Stomach (tissue), 4 donors: ENCODE data around the gene ACSM4.

Source experiments
- CTCF ChIP-seq, 7 experiments: fragments of 450-650 bp in 4 of 7; fragments of 200-600 bp in 3 of 7; sonication (generic) in 3 of 7; IDR thresholded peaks; one replicate each; pipeline ENCODE4 v1.5.1; 2016 to 2019; ENCODE audit warnings: antibody characterized with exemption in 7 of 7, control low read depth in 2 of 7, mild to moderate bottlenecking in 1 of 7
- EP300 ChIP-seq: sonication (generic); formaldehyde crosslinking; IDR thresholded peaks from one replicate; pipeline ENCODE4 v1.6.1; 2017; ENCODE audit warnings: antibody characterized with exemption
- POLR2A ChIP-seq, 4 donors: fragments of 450-650 bp; IDR thresholded peaks; one replicate each; pipeline ENCODE4 v1.6.1; 2016; ENCODE audit warnings: antibody characterized with exemption in 4 of 4, control low read depth in 2 of 4, mild to moderate bottlenecking in 1 of 4, moderate library complexity in 1 of 4
- POLR2AphosphoS5 ChIP-seq, 3 donors: sonication (generic); formaldehyde crosslinking; IDR thresholded peaks; one replicate each; pipeline ENCODE4 v1.6.1; 2016; ENCODE audit warnings: antibody characterized with exemption in 3 of 3

- TF ChIP-seq POLR2A (IDR thresholded peaks at IDR 0.05) (no peak), CTCF (IDR thresholded peaks at IDR 0.05) (no peak), POLR2AphosphoS5 (IDR thresholded peaks at IDR 0.05) (no peak), EP300 (no peak)
Measured at GRCh38 chr12:7344833-7345606, 41.1 kb downstream of the ACSM4 start.
